PC-9 (cell line): ENCODE data around the gene UBALD2. TPM values are rescaled to one million over a fixed set of nuclear protein-coding genes. Genes with fewer than 3 reads are reported as not detected.

Source experiments
- BruUV-seq: library from RNA; stranded (reverse); fragments of 400-500 nt; replicated peaks from 2 replicates; lab custom pipeline; 2021; lab: Mats Ljungman, UMichigan
- CTCF ChIA-PET: fragments of 300-600 bp; sonication (Branson Sonifier 250); formaldehyde crosslinking; loops from one replicate; lab custom pipeline; 2022; ENCODE audit warnings: antibody characterized with exemption; lab: Charles Lee
- POLR2A ChIA-PET: fragments of 300-600 bp; sonication (Branson Sonifier 250); formaldehyde crosslinking; loops from one replicate; lab custom pipeline; 2022; ENCODE audit warnings: antibody characterized with exemption; ENCODE audit not compliant: unreplicated experiment; lab: Charles Lee
- DNase-seq, 2 experiments: peaks; one replicate each; pipeline versions ENCODE4 v3.0.0 to v3.0.0-alpha.2; 2015 to 2022; ENCODE audit warnings: mixed read lengths in 1 of 2
- H2AFZ ChIP-seq: fragments of 200-600 bp; sonication (generic); 2 replicates; pipeline ENCODE4 v1.8.1; 2017; ENCODE audit warnings: antibody characterized with exemption
- H3F3A ChIP-seq: fragments of 200-600 bp; sonication (generic); 2 replicates; pipeline ENCODE4 v1.8.1; 2017; ENCODE audit warnings: antibody characterized with exemption, mild to moderate bottlenecking, low read depth; ENCODE audit not compliant: insufficient read depth
- H3K27ac ChIP-seq: fragments of 200-600 bp; sonication (generic); 2 replicates; pipeline ENCODE4 v1.6.1; 2016; ENCODE audit warnings: mixed run types
- H3K27me3 ChIP-seq: fragments of 200-600 bp; sonication (generic); 2 replicates; pipeline ENCODE4 v1.6.1; 2016; ENCODE audit warnings: low read depth, mixed run types; ENCODE audit not compliant: insufficient read depth
- H3K36me3 ChIP-seq: fragments of 200-600 bp; sonication (generic); 2 replicates; pipeline ENCODE4 v1.6.1; 2016; ENCODE audit warnings: low read depth, mixed run types
- H3K4me1 ChIP-seq: fragments of 200-600 bp; sonication (generic); replicated peaks from 2 replicates; pipeline ENCODE4 v1.6.1; 2016; ENCODE audit warnings: mixed run types; ENCODE audit not compliant: insufficient read depth
- H3K4me2 ChIP-seq: fragments of 200-600 bp; sonication (generic); 2 replicates; pipeline ENCODE4 v1.6.1; 2017; ENCODE audit warnings: mixed run types
- H3K4me3 ChIP-seq: fragments of 200-600 bp; sonication (generic); 2 replicates; pipeline ENCODE4 v1.6.1; 2016; ENCODE audit warnings: mixed run types
- H3K79me2 ChIP-seq: fragments of 200-600 bp; sonication (generic); 2 replicates; pipeline ENCODE4 v1.6.1; 2017; ENCODE audit warnings: low read depth, mixed run types
- H3K9me2 ChIP-seq: fragments of 200-600 bp; sonication (generic); 2 replicates; pipeline ENCODE4 v1.8.1; 2017; ENCODE audit warnings: mild to moderate bottlenecking; ENCODE audit not compliant: insufficient read depth
- H3K9me3 ChIP-seq: fragments of 200-600 bp; sonication (generic); 2 replicates; pipeline ENCODE4 v1.8.1; 2016; ENCODE audit warnings: low read depth; ENCODE audit not compliant: insufficient read depth
- H4K20me1 ChIP-seq: fragments of 200-600 bp; sonication (generic); 2 replicates; pipeline ENCODE4 v1.8.1; 2017; ENCODE audit not compliant: insufficient read depth
- EZH2 ChIP-seq: fragments of 200-600 bp; sonication (generic); IDR thresholded peaks from 2 replicates; pipeline ENCODE4 v1.8.0; 2017; ENCODE audit warnings: antibody characterized with exemption, low read depth
- intact Hi-C: fragments of 100-400 bp; cut with micrococcal nuclease; formaldehyde crosslinking; loops from one replicate; pipeline ENCODE4 v1.10.0; 2022; ENCODE audit not compliant: unreplicated experiment
- total RNA-seq: library from RNA; stranded (reverse); gene quantifications from 2 replicates; pipeline ENCODE4 v1.2.3, GENCODE V29; 2021
- TF ChIP-seq, protein P1 (sequence below): fragments of 200-600 bp; sonication (generic); conservative IDR thresholded peaks from 2 replicates; pipeline ENCODE4 v1.6.1; 2017; ENCODE audit warnings: mixed run types, antibody characterized with exemption, mild to moderate bottlenecking, moderate library complexity

UBALD2 gene
- total RNA-seq, 1 experiment from 2014 or later: 134 TPM

- POLR2A ChIA-PET: no interaction called here
- H3K27ac ChIP-seq: peak overlapping the region; percentile 87
Measured at GRCh38 chr17:76260220-76260619, 4.9 kb upstream of the UBALD2 start.

GRCh38 chr17:76260669-76261068 lies 4.5 kb upstream of the UBALD2 start:
- BruUV-seq: no TSS peak
- Histone ChIP-seq H3K9me3 (no peaks in the 10 kb centered on the region), H3K36me3 (no peaks in the 10 kb centered on the region), H3K4me2 (0 out of 2 replicates have a peak overlapping the region, but pooled peaks have one; percentile 56), H3K4me3 (no peak overlapping the region), H3K27me3 (no peaks in the 10 kb centered on the region), H2AFZ (no peak overlapping the region), H3K27ac (no peak overlapping the region), H3K79me2 (peaks cover under 1% of the 10 kb centered on the region; the same call in 1 of the 2 replicates), H3K9me2 (no peaks in the 10 kb centered on the region), H3F3A (peaks cover 46% of the 10 kb centered on the region), H4K20me1 (no peaks in the 10 kb centered on the region), H3K4me1 (peaks cover 64% of the 10 kb centered on the region)
- ChIA-PET CTCF (no interaction called here), POLR2A (no interaction called here)
- intact Hi-C loops: no loop called here
- DNase-seq: no peak
- TF ChIP-seq EZH2: no peak
- TF ChIP-seq, protein P1, sequence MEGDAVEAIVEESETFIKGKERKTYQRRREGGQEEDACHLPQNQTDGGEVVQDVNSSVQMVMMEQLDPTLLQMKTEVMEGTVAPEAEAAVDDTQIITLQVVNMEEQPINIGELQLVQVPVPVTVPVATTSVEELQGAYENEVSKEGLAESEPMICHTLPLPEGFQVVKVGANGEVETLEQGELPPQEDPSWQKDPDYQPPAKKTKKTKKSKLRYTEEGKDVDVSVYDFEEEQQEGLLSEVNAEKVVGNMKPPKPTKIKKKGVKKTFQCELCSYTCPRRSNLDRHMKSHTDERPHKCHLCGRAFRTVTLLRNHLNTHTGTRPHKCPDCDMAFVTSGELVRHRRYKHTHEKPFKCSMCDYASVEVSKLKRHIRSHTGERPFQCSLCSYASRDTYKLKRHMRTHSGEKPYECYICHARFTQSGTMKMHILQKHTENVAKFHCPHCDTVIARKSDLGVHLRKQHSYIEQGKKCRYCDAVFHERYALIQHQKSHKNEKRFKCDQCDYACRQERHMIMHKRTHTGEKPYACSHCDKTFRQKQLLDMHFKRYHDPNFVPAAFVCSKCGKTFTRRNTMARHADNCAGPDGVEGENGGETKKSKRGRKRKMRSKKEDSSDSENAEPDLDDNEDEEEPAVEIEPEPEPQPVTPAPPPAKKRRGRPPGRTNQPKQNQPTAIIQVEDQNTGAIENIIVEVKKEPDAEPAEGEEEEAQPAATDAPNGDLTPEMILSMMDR: no peak

More at GRCh38 chr17:76260220-76260619, 4.9 kb upstream of the UBALD2 start:
- Histone ChIP-seq H2AFZ (no peak overlapping the region), H3F3A (peaks cover 46% of the 10 kb centered on the region), H3K9me2 (no peaks in the 10 kb centered on the region), H3K36me3 (no peaks in the 10 kb centered on the region), H3K4me2 (peak overlapping the region; percentile 56), H3K4me1 (peaks cover 64% of the 10 kb centered on the region), H3K27me3 (no peaks in the 10 kb centered on the region), H3K9me3 (no peaks in the 10 kb centered on the region), H3K4me3 (no peak overlapping the region), H4K20me1 (no peaks in the 10 kb centered on the region), H3K79me2 (no peaks in the 10 kb centered on the region)
- intact Hi-C loops: no loop called here
- no peak for DNase-seq
- CTCF ChIA-PET: interaction anchor here (0.6 kb wide), 1 partner anchor 117 kb away, joined by 3 read pairs; no protein-coding TSS in a partner anchor
- TF ChIP-seq EZH2: no peak
- TF ChIP-seq, protein P1: no peak
- no TSS peak for BruUV-seq

DNA sequence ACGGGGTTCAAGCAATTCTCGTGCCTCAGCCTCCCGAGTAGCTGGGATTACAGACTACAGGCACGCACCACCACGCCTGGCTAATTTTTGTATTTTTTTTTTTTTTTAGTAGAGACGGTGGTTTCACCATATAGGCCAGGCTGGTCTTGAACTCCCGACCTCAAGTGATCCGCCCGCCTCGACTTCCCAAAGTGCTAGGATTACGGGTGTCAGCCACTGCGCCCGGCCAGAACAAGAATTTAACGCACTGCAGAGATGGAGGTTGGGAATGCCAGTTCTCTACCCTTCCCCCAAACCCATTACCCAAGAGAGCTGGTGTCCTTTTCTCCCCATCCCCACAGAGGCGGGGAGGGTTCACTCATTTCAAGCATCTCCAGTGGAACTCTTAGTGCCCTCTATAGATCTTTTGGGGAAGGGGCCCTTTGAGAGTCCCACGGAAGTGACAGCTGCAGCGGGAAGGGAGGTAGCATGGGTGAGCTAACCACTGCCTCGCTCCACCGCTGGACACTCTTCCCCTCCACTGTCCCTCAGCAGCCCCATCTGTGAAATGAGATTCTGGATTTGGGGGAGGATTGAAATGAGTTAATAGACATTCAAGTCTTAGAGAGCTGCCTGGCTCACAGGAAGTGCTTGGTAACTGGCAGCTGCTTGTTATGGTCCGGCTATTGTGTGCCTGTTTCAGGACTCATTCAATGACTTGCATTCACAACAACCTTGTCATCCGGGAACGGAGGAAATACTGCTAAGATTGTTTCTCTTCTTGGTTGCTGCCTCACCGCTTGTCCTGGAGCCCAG lies 3.5 kb upstream of the UBALD2 start:
- no peak overlapping the region for H2AFZ ChIP-seq
- no peaks in the 10 kb centered on the region for H3K36me3 ChIP-seq
- POLR2A ChIA-PET: interaction anchor here (0.6 kb wide), 1 partner anchor 261 kb away, joined by 3 read pairs; no protein-coding TSS in a partner anchor
- peak overlapping the region; percentile 89 for H3K4me2 ChIP-seq
- peaks cover 64% of the 10 kb centered on the region for H3K4me1 ChIP-seq
- CTCF ChIA-PET: interaction anchor here (1.6 kb wide), 1 partner anchor 18 kb away, joined by 5 read pairs; no protein-coding TSS in a partner anchor
- BruUV-seq: no TSS peak
- TF ChIP-seq, protein P1: no peak
- no peak for TF ChIP-seq EZH2
- H3F3A ChIP-seq: peaks cover 46% of the 10 kb centered on the region
- DNase-seq: no peak
- peaks cover 10% of the 10 kb centered on the region for H3K79me2 ChIP-seq
- peak overlapping the region; percentile 88 for H3K27ac ChIP-seq
- no peaks in the 10 kb centered on the region for H4K20me1 ChIP-seq
- no peaks in the 10 kb centered on the region for H3K27me3 ChIP-seq
- intact Hi-C loops: loop anchor here (1.0 to 2.0 kb wide), 3 partner anchors 9 to 129 kb away; no protein-coding TSS in a partner anchor
- H3K4me3 ChIP-seq: no peak overlapping the region
- H3K9me3 ChIP-seq: no peaks in the 10 kb centered on the region
- H3K9me2 ChIP-seq: no peaks in the 10 kb centered on the region
